Adrenal gland (tissue), 12 donors: ENCODE data around the gene KTN1. TPM values are rescaled to one million over a fixed set of nuclear protein-coding genes. Genes with fewer than 3 reads are reported as not detected.

Source experiments
- DNase-seq, 7 donors: peaks; one replicate each; pipeline ENCODE4 v3.0.0-alpha.2; 2019 to 2020
- H3K27ac ChIP-seq, 5 donors: fragments of 200-600 bp; sonication (generic) in 4 of 5; 1 replicate in 3 of 5; 2 replicates in 2 of 5; pipeline versions ENCODE4 v1.5.1 to v1.8.0; 2016 to 2020; ENCODE audit warnings: mild to moderate bottlenecking in 1 of 5
- H3K27me3 ChIP-seq: fragments of 200-600 bp; 2 replicates; pipeline ENCODE4 v1.8.0; 2021
- H3K36me3 ChIP-seq, 2 donors: fragments of 200-600 bp; replicated peaks in 1 of 2; 1 replicate in 1 of 2; 2 replicates in 1 of 2; pipeline versions ENCODE4 v1.5.1 to v1.8.0; 2018 to 2022
- H3K4me1 ChIP-seq, 2 donors: fragments of 200-600 bp; replicated peaks in 1 of 2; 1 replicate in 1 of 2; 2 replicates in 1 of 2; pipeline versions ENCODE4 v1.5.1 to v1.8.0; 2018 to 2021
- H3K4me3 ChIP-seq, 4 donors: fragments of 200-600 bp; sonication (generic) in 3 of 4; one replicate each; pipeline ENCODE4 v1.5.1; 2016 to 2018
- H3K9me3 ChIP-seq, 3 donors: fragments of 200-600 bp; sonication (generic) in 1 of 3; replicated peaks in 1 of 3; 1 replicate in 2 of 3; 2 replicates in 1 of 3; pipeline versions ENCODE4 v1.5.1 to v1.8.0; 2016 to 2021
- POLR2A ChIP-seq, 2 donors: fragments of 450-650 bp; IDR thresholded peaks; one replicate each; pipeline ENCODE4 v1.6.1; 2017; ENCODE audit warnings: antibody characterized with exemption in 2 of 2, mild to moderate bottlenecking in 2 of 2, moderate library complexity in 1 of 2
- WGBS, 4 donors: extraction: QIAGEN DNeasy Blood & Tissue Kit in 2 of 4; methylation state at CpG; one replicate each; pipeline versions ENCODE4 v1.1.5 to v1.1.7; 2013 to 2017; 5-methylcytosine and 5-hydroxymethylcytosine counted together
- intact Hi-C, 2 donors: fragments of 100-400 bp; cut with DNase I; formaldehyde crosslinking; loops; one replicate each; pipeline versions ENCODE4 v1.14.1 to v1.15.0; 2022 to 2023
- polyA plus RNA-seq, 3 donors: library from polyadenylated mRNA; stranded (reverse); fragments of 200-250 nt in 2 of 3; fragments of 350-450 nt in 1 of 3; fragmentation: Illumina TruSeq in 1 of 3; extraction: RNeasy Lipid Tissue Mini Kit (QIAGEN cat#74804) in 1 of 3; gene quantifications; one replicate each; pipeline ENCODE4 v1.2.3, GENCODE V29; 2013 to 2014
- total RNA-seq, 9 donors: library from RNA; depleted of rRNA in 4 of 9; stranded (reverse); fragments of >200 nt in 4 of 9; fragments of 120-200 nt in 1 of 9; fragmentation: NEBNext Ultra II Directional in 1 of 9; extraction: Animal tissue kit (Norgen Biotek cat#: 25700) in 1 of 9; gene quantifications; one replicate each; pipeline versions ENCODE4 v1.1.0 to v1.2.4, GENCODE V29; 2013 to 2023
- TF ChIP-seq, protein P1 (sequence below), 6 experiments: fragments of 450-650 bp in 4 of 6; fragments of 200-600 bp in 2 of 6; sonication (generic) in 1 of 6; IDR thresholded peaks; 1 replicate in 5 of 6; 2 replicates in 1 of 6; pipeline versions ENCODE4 v1.5.1 to v1.8.0; 2016 to 2021; ENCODE audit warnings: antibody characterized with exemption in 6 of 6, mild to moderate bottlenecking in 2 of 6, moderate library complexity in 1 of 6
- donor health status: healthy with polysubstance abuse.
- donor health status: Bipolar disorder and iron deficiency.
- donor health status: DM: yes; HTN: yes; CAD: no.
- donor health status: DM: no; HTN: no; CAD: no.
- donor health status: DM: no; HTN: no; CAD: no.
- donor health status: DM: yes; HTN: yes; CAD: no.

KTN1 gene
- total and polyA plus RNA-seq, 12 donors: 60.4 to 283 (median 154) TPM

DNA sequence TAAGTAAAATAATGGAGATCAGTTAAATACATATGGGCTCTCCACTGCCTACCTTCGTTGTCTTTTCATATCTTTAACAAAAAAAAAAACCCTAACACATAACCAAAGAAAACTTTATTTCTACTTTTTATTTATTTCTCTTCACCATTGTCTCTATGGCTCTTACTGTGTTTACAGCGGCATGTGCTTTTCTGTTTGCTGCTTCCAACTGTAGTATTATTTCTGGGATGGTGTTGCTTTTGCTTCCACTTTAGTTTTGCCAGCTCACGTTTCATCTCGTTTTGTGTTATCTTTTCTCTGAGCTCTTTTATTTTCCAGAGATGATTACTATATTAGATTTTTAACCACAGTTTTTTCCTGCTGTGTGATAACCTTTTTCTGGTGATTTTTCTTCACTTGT lies 46.1 kb downstream of the KTN1 start:
- Histone ChIP-seq H3K27ac (no peak overlapping the region), H3K4me1 (peaks cover 21 to 40% of the 10 kb centered on the region in 2 donors), H3K27me3 (no peaks in the 10 kb centered on the region), H3K9me3 (no peaks in the 10 kb centered on the region), H3K4me3 (no peak overlapping the region), H3K36me3 (peaks cover 0 to 24% of the 10 kb centered on the region in 2 donors)
- intact Hi-C loops: loop anchor here in 1 of 2 donors (10.0 kb wide), 1 partner anchor 181 kb away; the partner anchor contains the start of gene TBPL2
- whole genome bisulfite sequencing, 4 donors: 52 to 64% (median 57%) methylated on average over 4 of the region's 4 CpGs
- TF ChIP-seq, protein P1, sequence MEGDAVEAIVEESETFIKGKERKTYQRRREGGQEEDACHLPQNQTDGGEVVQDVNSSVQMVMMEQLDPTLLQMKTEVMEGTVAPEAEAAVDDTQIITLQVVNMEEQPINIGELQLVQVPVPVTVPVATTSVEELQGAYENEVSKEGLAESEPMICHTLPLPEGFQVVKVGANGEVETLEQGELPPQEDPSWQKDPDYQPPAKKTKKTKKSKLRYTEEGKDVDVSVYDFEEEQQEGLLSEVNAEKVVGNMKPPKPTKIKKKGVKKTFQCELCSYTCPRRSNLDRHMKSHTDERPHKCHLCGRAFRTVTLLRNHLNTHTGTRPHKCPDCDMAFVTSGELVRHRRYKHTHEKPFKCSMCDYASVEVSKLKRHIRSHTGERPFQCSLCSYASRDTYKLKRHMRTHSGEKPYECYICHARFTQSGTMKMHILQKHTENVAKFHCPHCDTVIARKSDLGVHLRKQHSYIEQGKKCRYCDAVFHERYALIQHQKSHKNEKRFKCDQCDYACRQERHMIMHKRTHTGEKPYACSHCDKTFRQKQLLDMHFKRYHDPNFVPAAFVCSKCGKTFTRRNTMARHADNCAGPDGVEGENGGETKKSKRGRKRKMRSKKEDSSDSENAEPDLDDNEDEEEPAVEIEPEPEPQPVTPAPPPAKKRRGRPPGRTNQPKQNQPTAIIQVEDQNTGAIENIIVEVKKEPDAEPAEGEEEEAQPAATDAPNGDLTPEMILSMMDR (IDR thresholded peaks at IDR 0.05): no peak
- no peak for TF ChIP-seq POLR2A (IDR thresholded peaks at IDR 0.05)
- no peak for DNase-seq

DNA sequence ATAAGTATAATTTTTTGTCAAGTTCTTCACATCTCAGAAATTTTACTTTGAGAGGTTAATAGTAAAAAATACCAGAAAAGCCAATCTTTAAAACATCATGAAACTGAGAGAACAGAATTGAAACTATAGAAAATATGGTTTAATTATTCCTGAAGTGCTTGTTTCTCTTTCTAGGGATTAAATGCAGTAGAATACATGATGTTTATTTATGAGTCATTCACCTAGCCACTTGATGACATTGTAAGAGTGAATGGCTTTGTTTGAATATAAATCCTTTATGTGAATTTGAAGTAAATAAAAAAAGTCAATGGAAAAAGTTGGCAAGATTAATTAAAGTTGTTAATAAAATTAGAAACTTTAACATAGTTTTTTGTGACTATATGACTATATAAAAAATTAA lies 48.4 kb downstream of the KTN1 start:
- H3K4me3 ChIP-seq: no peak overlapping the region
- intact Hi-C loops: loop anchor here in 1 of 2 donors (10.0 kb wide), 1 partner anchor 184 kb away; the partner anchor contains the start of gene TBPL2
- H3K4me1 ChIP-seq: peaks cover 9 to 28% of the 10 kb centered on the region in 2 donors
- DNase-seq: no peak
- no peaks in the 10 kb centered on the region for H3K9me3 ChIP-seq
- peaks cover 0 to 20% of the 10 kb centered on the region in 2 donors for H3K36me3 ChIP-seq
- H3K27me3 ChIP-seq: no peaks in the 10 kb centered on the region
- no peak for TF ChIP-seq POLR2A (IDR thresholded peaks at IDR 0.05)
- TF ChIP-seq, protein P1 (IDR thresholded peaks at IDR 0.05): no peak
- no peak overlapping the region for H3K27ac ChIP-seq

DNA sequence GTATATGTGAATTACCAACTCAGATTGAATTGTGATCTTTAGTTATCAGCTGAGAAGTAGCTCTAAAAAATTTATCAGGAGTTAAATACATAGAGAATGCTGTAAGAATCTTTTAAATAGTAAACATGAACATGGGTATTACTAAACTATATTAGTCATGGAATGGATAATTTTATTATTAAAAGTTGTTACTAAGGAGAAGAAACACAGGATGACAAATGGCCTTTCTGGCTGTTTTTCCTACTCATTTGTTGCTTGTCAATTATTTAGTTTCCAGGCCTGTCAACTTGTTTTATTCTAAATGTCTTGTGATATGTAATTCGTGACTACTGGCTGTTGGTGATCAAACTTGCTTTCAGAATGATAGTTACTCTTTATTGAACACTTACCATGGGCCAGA lies 58.7 kb downstream of the KTN1 start:
- Histone ChIP-seq H3K4me1 (no peaks in the 10 kb centered on the region), H3K4me3 (no peak overlapping the region), H3K9me3 (no peaks in the 10 kb centered on the region), H3K27me3 (no peaks in the 10 kb centered on the region), H3K27ac (no peak overlapping the region), H3K36me3 (peaks cover 0 to 54% of the 10 kb centered on the region in 2 donors)
- DNase-seq: no peak
- WGBS, 4 donors: 33 to 76% (median 63%) methylated on average over 1 of the region's 1 CpG
- TF ChIP-seq, protein P1 (IDR thresholded peaks at IDR 0.05): no peak
- TF ChIP-seq POLR2A (IDR thresholded peaks at IDR 0.05): no peak
- intact Hi-C loops: no loop called here

DNA sequence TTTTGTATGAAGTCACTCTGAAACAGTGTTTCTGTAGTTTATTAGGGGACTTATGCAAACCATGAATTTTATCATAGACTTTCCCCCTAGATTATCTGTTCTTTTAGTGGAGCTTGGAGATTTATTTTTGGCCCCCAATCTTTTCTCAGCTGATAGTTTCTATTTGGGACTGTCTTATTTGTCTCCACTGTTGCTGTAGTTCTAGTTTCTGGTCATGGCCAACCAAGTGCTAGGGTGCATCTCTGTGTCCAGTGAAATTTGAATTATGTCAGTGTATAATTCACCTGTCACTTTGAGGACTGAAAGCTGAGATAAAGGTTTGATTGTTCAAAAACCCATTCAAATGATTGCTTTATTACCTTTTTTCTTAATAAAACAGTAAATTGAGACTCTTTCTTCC lies 61.3 kb downstream of the KTN1 start:
- Histone ChIP-seq H3K4me1 (peaks cover 0 to 13% of the 10 kb centered on the region in 2 donors), H3K27me3 (no peaks in the 10 kb centered on the region), H3K27ac (no peak overlapping the region), H3K4me3 (no peak overlapping the region), H3K9me3 (no peaks in the 10 kb centered on the region), H3K36me3 (peaks cover 0 to 34% of the 10 kb centered on the region in 2 donors)
- TF ChIP-seq POLR2A (IDR thresholded peaks at IDR 0.05): no peak
- TF ChIP-seq, protein P1 (IDR thresholded peaks at IDR 0.05): no peak
- intact Hi-C loops: no loop called here
- no peak for DNase-seq
